ENCODE measurements around the gene KIF14. TPM values are rescaled to one million over a fixed set of nuclear protein-coding genes. Genes with fewer than 3 reads are reported as not detected.

The KIF14 gene
- total RNA-seq, 1 donor from 2014 or later, result 2.6 TPM

DNA sequence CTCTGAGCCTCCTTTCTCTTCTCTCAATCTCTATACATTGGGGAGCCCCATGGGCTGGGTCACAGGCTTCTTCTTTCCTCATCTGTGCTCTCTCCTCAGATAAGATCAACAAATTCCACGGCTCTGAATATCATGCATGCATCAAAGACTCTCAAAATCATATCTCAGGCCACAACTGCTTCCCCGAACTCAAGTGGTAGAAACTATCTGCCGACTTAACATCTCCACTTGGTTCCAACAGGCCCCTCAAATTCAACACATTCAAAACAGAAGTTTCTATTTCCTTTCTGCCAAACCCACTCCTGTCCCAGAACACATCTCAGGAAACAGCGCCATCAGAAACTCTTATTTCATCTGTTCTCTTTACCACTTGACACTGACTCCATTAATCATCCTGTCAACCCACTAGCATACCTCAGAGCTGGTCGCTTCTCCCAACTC lies 32.5 kb upstream of the KIF14 start:
- Mint-ChIP-seq H3K4me1 (ENCODE audit: unreplicated experiment) (no peaks in the 10 kb centered on the region), H3K27ac (ENCODE audit: unreplicated experiment) (no peak overlapping the region), H3K27me3 (ENCODE audit: unreplicated experiment) (no peaks in the 10 kb centered on the region), H3K4me3 (ENCODE audit: unreplicated experiment) (no peak overlapping the region), H3K9me3 (ENCODE audit: unreplicated experiment) (no peaks in the 10 kb centered on the region), H3K36me3 (ENCODE audit: unreplicated experiment) (peaks cover 50% of the 10 kb centered on the region)
- TF ChIP-seq, protein P1, sequence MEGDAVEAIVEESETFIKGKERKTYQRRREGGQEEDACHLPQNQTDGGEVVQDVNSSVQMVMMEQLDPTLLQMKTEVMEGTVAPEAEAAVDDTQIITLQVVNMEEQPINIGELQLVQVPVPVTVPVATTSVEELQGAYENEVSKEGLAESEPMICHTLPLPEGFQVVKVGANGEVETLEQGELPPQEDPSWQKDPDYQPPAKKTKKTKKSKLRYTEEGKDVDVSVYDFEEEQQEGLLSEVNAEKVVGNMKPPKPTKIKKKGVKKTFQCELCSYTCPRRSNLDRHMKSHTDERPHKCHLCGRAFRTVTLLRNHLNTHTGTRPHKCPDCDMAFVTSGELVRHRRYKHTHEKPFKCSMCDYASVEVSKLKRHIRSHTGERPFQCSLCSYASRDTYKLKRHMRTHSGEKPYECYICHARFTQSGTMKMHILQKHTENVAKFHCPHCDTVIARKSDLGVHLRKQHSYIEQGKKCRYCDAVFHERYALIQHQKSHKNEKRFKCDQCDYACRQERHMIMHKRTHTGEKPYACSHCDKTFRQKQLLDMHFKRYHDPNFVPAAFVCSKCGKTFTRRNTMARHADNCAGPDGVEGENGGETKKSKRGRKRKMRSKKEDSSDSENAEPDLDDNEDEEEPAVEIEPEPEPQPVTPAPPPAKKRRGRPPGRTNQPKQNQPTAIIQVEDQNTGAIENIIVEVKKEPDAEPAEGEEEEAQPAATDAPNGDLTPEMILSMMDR (IDR thresholded peaks at IDR 0.05), result no peak
- DNase-seq (ENCODE audit: extremely low spot score, unreplicated experiment), result no peak

DNA sequence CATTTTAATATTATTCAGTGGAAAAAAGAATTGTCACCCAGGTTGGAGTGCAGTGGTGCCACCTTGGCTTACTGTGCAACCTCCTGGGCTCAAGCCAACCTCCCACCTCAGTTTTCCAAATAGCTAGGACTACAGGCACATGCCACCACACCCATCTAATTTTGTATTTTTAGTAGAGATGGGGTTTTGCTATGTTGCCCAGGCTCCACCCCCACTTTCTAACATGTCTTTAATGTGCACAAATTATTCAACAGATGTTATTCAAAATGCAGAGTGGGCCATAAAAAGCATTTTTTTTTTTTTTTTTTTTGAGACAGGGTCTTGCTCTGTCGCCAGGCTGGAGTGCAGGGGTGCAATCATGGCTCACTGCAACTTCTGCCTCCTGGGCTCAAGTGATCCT lies 31.8 kb upstream of the KIF14 start:
- TF ChIP-seq, protein P1 (IDR thresholded peaks at IDR 0.05), result no peak
- no peak overlapping the region for H3K4me3 Mint-ChIP-seq (ENCODE audit: unreplicated experiment)
- no peaks in the 10 kb centered on the region for H3K27me3 Mint-ChIP-seq (ENCODE audit: unreplicated experiment)

DNA sequence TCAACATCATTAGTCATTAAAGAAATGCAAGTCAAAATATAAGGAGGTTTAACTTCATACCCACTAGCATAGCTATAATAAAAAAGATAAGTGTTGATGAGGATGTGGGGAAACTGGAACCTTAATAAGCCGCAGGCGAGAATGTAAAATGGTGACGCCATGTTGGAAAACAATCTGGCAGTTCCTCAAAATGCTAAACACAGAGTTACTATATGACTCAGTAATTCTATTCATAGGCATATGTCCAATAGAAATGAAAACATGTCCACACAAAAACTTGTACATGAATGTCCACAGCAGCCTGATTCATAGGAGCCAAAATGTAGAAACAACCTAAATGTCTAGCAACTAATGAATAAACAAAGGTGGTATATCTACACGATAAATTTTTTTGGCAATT lies 26.0 kb upstream of the KIF14 start:
- Mint-ChIP-seq H3K27ac (ENCODE audit: unreplicated experiment) (no peak overlapping the region), H3K4me1 (ENCODE audit: unreplicated experiment) (peaks cover 3% of the 10 kb centered on the region), H3K4me3 (ENCODE audit: unreplicated experiment) (no peak overlapping the region), H3K9me3 (ENCODE audit: unreplicated experiment) (no peaks in the 10 kb centered on the region), H3K36me3 (ENCODE audit: unreplicated experiment) (peaks cover 35% of the 10 kb centered on the region), H3K27me3 (ENCODE audit: unreplicated experiment) (no peaks in the 10 kb centered on the region)
- DNase-seq (ENCODE audit: extremely low spot score, unreplicated experiment), result no peak
- TF ChIP-seq, protein P1 (IDR thresholded peaks at IDR 0.05), result no peak

More for the DNA sequence above, 31.8 kb upstream of the KIF14 start:
- Mint-ChIP-seq H3K9me3 (ENCODE audit: unreplicated experiment) (no peaks in the 10 kb centered on the region), H3K36me3 (ENCODE audit: unreplicated experiment) (peaks cover 46% of the 10 kb centered on the region), H3K4me1 (ENCODE audit: unreplicated experiment) (no peaks in the 10 kb centered on the region), H3K27ac (ENCODE audit: unreplicated experiment) (no peak overlapping the region)
- no peak for DNase-seq (ENCODE audit: extremely low spot score, unreplicated experiment)

DNA sequence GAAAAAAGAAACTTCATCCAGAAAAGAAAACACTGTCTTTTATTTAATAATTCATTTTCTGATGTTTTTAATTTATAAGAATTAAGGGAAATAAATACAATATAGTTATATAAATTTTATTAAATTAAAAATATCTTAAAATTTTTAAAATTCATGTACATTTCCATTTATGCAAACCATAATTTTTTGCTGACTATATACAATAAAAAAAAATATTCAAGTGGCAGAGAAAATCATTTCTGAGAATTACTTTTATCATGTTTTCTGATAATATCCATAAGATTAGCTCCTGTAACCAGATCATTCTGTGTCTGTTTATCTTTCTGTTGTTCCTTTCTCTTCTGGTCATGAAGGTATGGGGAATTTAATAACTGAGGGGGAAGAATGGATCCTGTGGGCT lies 23.5 kb upstream of the KIF14 start:
- H3K36me3 Mint-ChIP-seq (ENCODE audit: unreplicated experiment), result peaks cover 35% of the 10 kb centered on the region
- no peak overlapping the region for H3K27ac Mint-ChIP-seq (ENCODE audit: unreplicated experiment)
- no peaks in the 10 kb centered on the region for H3K9me3 Mint-ChIP-seq (ENCODE audit: unreplicated experiment)
- no peak overlapping the region for H3K4me3 Mint-ChIP-seq (ENCODE audit: unreplicated experiment)
- H3K4me1 Mint-ChIP-seq (ENCODE audit: unreplicated experiment), result peaks cover 11% of the 10 kb centered on the region
- DNase-seq (ENCODE audit: extremely low spot score, unreplicated experiment), result no peak
- no peaks in the 10 kb centered on the region for H3K27me3 Mint-ChIP-seq (ENCODE audit: unreplicated experiment)
- TF ChIP-seq, protein P1 (IDR thresholded peaks at IDR 0.05), result no peak

DNA sequence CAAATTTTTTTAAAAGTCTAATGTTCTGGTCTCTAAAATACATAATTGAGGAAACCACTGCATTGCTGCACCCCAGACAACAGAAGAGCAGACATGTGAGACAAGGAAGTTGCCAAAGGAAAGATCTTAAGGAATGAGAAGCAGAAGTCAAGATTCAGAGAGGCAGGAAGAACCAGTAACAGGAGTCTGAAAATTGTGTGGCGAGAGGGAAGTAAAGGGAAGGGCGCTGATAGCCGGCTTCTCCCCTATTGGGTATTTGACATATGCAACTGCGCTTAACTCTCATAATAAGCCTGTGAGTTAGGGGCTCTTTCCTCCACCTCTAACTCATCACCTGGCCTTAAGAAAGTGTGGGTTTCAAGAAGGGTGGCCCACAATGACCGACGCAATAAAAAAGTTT lies 21.9 kb upstream of the KIF14 start:
- peaks cover 11% of the 10 kb centered on the region for H3K4me1 Mint-ChIP-seq (ENCODE audit: unreplicated experiment)
- peaks cover 26% of the 10 kb centered on the region for H3K36me3 Mint-ChIP-seq (ENCODE audit: unreplicated experiment)
- no peak overlapping the region for H3K27ac Mint-ChIP-seq (ENCODE audit: unreplicated experiment)
- no peaks in the 10 kb centered on the region for H3K9me3 Mint-ChIP-seq (ENCODE audit: unreplicated experiment)
- TF ChIP-seq, protein P1 (IDR thresholded peaks at IDR 0.05), result no peak
- no peak overlapping the region for H3K4me3 Mint-ChIP-seq (ENCODE audit: unreplicated experiment)
- no peaks in the 10 kb centered on the region for H3K27me3 Mint-ChIP-seq (ENCODE audit: unreplicated experiment)
- no peak for DNase-seq (ENCODE audit: extremely low spot score, unreplicated experiment)
